Peyer's patch (tissue), 4 donors: ENCODE results near the gene SIGLECL1.

ENCODE experiments used
- POLR2A ChIP-seq, 2 donors: fragments of 450-650 bp; IDR thresholded peaks; one replicate each; pipeline ENCODE4 v1.5.1; 2017; ENCODE audit warnings: antibody characterized with exemption in 2 of 2, mild to moderate bottlenecking in 2 of 2, moderate library complexity in 2 of 2
- TF ChIP-seq, protein P1 (sequence below), 6 experiments: fragments of 450-650 bp in 4 of 6; fragments of 200-600 bp in 2 of 6; sonication (generic) in 1 of 6; IDR thresholded peaks; one replicate each; pipeline ENCODE4 v1.5.1; 2017 to 2019; ENCODE audit warnings: antibody characterized with exemption in 6 of 6, mild to moderate bottlenecking in 3 of 6, moderate library complexity in 1 of 6

DNA sequence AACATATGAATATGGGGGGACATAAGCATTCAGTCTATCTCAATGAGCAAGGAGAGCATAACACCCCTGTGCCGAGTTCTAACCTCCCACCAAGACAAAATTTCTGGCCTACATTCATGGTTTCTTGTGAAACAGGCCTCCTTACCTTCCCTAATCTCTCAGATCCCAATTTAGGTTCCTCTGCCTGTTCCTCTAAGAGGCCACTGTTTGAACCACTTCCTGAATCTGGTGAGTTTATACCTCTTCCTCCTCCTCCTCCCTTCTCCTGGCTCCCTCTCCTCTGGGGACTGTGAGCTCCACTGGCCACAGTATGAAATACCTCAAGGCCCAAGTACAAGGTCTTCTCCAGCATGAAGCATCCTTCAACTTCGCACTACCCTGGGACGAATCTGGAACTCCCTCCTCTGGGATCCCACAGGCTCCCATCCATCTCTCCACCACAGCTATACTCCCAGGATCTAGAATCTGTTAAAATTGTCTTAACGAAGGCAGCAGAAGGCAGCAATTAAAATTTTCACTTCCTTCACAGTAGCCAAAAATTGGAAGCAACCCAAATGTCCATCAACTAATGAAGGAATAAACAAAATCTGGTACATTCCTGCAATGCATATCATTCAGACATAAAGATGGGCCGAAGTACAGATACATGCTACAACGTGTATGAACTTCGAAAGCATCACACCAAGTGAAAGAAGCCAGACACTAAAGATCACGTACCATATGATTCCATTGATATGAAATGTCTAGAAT lies 7.8 kb upstream of the SIGLECL1 start:
- no peak for TF ChIP-seq POLR2A (IDR thresholded peaks at IDR 0.05)
- TF ChIP-seq, protein P1, sequence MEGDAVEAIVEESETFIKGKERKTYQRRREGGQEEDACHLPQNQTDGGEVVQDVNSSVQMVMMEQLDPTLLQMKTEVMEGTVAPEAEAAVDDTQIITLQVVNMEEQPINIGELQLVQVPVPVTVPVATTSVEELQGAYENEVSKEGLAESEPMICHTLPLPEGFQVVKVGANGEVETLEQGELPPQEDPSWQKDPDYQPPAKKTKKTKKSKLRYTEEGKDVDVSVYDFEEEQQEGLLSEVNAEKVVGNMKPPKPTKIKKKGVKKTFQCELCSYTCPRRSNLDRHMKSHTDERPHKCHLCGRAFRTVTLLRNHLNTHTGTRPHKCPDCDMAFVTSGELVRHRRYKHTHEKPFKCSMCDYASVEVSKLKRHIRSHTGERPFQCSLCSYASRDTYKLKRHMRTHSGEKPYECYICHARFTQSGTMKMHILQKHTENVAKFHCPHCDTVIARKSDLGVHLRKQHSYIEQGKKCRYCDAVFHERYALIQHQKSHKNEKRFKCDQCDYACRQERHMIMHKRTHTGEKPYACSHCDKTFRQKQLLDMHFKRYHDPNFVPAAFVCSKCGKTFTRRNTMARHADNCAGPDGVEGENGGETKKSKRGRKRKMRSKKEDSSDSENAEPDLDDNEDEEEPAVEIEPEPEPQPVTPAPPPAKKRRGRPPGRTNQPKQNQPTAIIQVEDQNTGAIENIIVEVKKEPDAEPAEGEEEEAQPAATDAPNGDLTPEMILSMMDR (IDR thresholded peaks at IDR 0.05), result no peak
